IPS-15b (cell line): ENCODE data around the gene IFI30.

Experiments
- H3K27me3 ChIP-seq: one replicate; pipeline ENCODE4 v1.6.1; 2013; ENCODE audit warnings: low read length; ENCODE audit not compliant: control insufficient read depth, insufficient read depth
- H3K36me3 ChIP-seq: one replicate; pipeline ENCODE4 v1.6.1; 2013; ENCODE audit warnings: low read length; ENCODE audit not compliant: control insufficient read depth, insufficient read depth
- H3K4me1 ChIP-seq: one replicate; pipeline ENCODE4 v1.6.1; 2013; ENCODE audit warnings: mild to moderate bottlenecking, low read length; ENCODE audit not compliant: control insufficient read depth, insufficient read depth
- H3K4me3 ChIP-seq: one replicate; pipeline ENCODE4 v1.5.1; 2013; ENCODE audit warnings: low read depth, low read length
- H3K9ac ChIP-seq: one replicate; pipeline ENCODE4 v1.6.1; 2013; ENCODE audit warnings: low read depth, mild to moderate bottlenecking, low read length
- H3K9me3 ChIP-seq: one replicate; pipeline ENCODE4 v1.6.1; 2013; ENCODE audit warnings: mild to moderate bottlenecking, low read length; ENCODE audit not compliant: control insufficient read depth, insufficient read depth

IFI30 gene

DNA sequence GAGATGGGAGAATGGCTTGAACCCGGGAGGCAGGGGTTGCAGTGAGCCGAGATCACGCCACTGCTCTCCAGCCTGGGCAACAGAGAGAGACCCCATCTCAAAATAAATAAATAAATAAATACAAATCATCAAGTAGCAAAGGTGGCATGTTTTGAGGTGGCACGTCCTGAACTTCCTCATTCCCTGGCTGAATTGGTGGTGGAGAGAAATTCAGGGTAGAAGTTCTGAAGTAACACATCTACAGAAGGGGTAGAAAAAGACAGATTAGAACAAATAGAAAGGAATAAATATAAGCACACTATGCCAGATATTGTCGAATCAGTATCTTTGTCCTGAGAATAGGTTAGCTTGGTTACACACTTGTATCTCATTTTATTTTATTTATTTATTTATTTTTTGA lies 6.3 kb downstream of the IFI30 start:
- H3K9ac ChIP-seq: no peak overlapping the region
- H3K36me3 ChIP-seq: peaks cover 3% of the 10 kb centered on the region
- H3K9me3 ChIP-seq: no peaks in the 10 kb centered on the region
- peaks cover 3% of the 10 kb centered on the region for H3K27me3 ChIP-seq
- H3K4me3 ChIP-seq: no peak overlapping the region
- H3K4me1 ChIP-seq: peaks cover 1% of the 10 kb centered on the region

DNA sequence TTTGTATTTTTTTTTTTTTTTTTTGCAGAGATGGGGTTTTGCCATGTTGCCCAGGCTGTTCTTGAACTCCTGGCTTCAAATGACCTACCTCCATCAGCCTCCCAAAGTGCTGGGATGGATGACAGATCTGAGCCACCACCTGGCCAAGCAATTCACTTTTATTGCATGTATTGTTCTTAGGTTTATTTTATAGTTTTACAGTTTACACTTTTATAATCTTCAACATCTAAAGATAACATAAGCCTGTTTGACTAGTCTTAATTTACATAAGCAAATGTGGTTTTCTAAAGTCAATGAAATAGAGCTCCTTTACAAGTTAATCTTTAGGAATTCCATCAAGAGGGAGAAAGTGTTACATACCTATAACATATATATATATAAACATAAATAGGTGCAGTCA lies 9.9 kb downstream of the IFI30 start:
- Histone ChIP-seq H3K4me1 (peaks cover 6% of the 10 kb centered on the region), H3K4me3 (no peak overlapping the region), H3K9me3 (no peaks in the 10 kb centered on the region), H3K27me3 (no peaks in the 10 kb centered on the region), H3K36me3 (no peaks in the 10 kb centered on the region), H3K9ac (no peak overlapping the region)

- no peaks in the 10 kb centered on the region for H3K9me3 ChIP-seq
- H3K4me1 ChIP-seq: peaks cover 6% of the 10 kb centered on the region
- no peak overlapping the region for H3K4me3 ChIP-seq
- no peaks in the 10 kb centered on the region for H3K27me3 ChIP-seq
- H3K9ac ChIP-seq: no peak overlapping the region
- H3K36me3 ChIP-seq: no peaks in the 10 kb centered on the region
Measured at GRCh38 chr19:18185538-18185937, 11.9 kb downstream of the IFI30 start.

- H3K36me3 ChIP-seq: peaks cover 4% of the 10 kb centered on the region
- H3K9me3 ChIP-seq: no peaks in the 10 kb centered on the region
- H3K27me3 ChIP-seq: no peaks in the 10 kb centered on the region
- no peak overlapping the region for H3K9ac ChIP-seq
- H3K4me3 ChIP-seq: no peak overlapping the region
- peaks cover 9% of the 10 kb centered on the region for H3K4me1 ChIP-seq
Measured at GRCh38 chr19:18190278-18190677, 16.7 kb downstream of the IFI30 start.

DNA sequence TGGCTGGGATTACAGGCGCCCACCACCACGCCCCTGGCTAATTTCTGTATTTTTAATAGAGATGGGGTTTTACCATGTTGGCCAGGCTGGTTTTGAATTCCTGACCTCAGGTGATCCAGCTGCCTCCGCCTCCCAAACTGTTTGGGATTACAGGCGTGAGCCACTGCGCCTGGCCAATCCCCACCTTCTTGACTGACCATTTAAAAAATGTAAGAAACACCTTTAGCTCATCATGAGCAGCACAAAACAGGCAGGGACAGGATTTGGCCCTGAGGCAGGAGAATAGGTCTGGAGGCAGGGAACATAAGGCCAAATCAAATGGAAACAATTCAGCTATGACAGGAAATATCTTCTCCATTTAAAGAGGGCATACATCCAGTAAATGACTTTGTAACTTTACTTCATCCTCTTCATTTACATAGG lies 18.0 kb downstream of the IFI30 start:
- Histone ChIP-seq H3K36me3 (peaks cover 12% of the 10 kb centered on the region), H3K9me3 (no peaks in the 10 kb centered on the region), H3K4me1 (peaks cover 4% of the 10 kb centered on the region), H3K9ac (no peak overlapping the region), H3K27me3 (no peaks in the 10 kb centered on the region), H3K4me3 (peak overlapping the region; percentile 67)

- H3K9me3 ChIP-seq: no peaks in the 10 kb centered on the region
- H3K36me3 ChIP-seq: peaks cover 17% of the 10 kb centered on the region
- peaks cover 4% of the 10 kb centered on the region for H3K4me1 ChIP-seq
- H3K4me3 ChIP-seq: peak within 1 kb of the TSS; percentile 88
- no peaks in the 10 kb centered on the region for H3K27me3 ChIP-seq
- peak within 1 kb of the TSS; percentile 41 for H3K9ac ChIP-seq
Measured at GRCh38 chr19:18192673-18193387, 19.2 kb downstream of the IFI30 start, which contains the start of gene MPV17L2. TSS of gene MPV17L2 (plus strand) at chr19:18193218. CDS start at chr19:18193282, 64 bp downstream.

DNA sequence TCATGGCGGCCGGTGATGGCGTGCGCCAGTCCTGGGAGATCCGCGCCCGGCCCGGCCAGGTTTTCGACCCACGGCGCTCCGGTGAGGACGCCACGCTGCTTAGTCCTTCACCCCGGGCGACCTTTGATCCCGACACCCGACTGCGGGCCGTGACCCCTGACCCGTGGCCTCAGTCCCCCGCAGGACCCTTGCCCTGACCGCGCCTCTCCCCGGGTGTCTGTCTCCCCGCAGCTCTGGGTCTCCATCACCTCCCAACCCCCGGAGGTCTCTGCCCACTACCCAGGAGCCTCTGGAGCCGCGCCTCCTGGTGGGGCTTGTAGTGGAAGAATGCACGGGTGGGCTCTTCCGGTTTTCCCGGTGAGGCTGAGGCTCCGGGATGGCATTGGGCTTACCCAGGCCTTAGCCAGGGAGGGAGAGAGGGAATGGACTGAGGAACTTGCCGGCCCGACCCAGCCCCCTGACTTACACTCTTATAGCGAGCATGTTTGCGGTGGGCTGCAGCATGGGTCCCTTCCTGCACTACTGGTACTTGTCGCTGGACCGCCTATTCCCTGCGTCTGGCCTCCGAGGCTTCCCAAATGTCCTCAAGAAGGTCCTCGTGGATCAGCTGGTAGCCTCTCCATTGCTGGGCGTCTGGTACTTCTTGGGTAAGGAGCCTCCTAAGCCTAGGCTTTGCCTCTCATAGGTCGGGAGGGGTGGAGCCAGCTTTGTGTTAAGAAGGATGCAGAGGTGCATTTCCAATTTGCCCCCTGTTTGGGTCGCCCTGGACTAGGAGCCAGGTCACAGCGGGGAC lies 20.0 kb downstream of the IFI30 start:
- H3K36me3 ChIP-seq: peaks cover 25% of the 10 kb centered on the region
- peaks cover 4% of the 10 kb centered on the region for H3K4me1 ChIP-seq
- peak overlapping the region; percentile 12 for H3K9ac ChIP-seq
- no peaks in the 10 kb centered on the region for H3K9me3 ChIP-seq
- no peaks in the 10 kb centered on the region for H3K27me3 ChIP-seq
- peak overlapping the region; percentile 88 for H3K4me3 ChIP-seq

GRCh38 chr19:18194181-18194530 lies 20.5 kb downstream of the IFI30 start:
- H3K4me1 ChIP-seq: peaks cover 4% of the 10 kb centered on the region
- no peak overlapping the region for H3K9ac ChIP-seq
- no peaks in the 10 kb centered on the region for H3K27me3 ChIP-seq
- peak overlapping the region; percentile 88 for H3K4me3 ChIP-seq
- no peaks in the 10 kb centered on the region for H3K9me3 ChIP-seq
- peaks cover 27% of the 10 kb centered on the region for H3K36me3 ChIP-seq

DNA sequence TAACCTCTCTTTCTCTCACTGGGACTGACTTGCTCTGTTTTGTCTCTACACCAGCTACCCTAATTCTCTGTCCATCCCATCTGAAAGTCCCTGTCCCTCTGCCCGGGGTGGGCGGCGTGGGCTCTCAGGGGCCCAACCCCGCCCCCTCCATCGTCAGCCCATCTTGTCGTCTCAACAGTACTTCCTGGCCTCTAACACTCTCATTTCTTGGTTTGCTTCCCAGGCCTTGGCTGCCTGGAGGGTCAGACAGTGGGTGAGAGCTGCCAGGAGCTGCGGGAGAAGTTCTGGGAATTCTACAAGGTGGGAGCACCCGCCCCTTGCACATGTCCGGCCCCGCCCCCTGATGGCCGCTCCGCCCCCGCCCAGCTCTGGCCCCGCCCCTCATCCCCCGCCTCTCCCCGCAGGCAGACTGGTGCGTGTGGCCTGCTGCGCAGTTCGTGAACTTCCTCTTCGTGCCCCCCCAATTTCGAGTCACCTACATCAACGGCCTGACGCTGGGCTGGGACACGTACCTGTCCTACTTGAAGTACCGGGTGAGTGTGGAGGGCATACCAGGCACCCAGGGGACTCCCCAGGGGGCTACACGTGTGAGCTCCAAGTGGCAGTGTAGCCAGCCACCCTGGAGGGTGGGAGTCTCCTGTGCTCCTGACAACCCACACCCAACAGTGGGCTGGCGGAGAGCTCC lies 21.1 kb downstream of the IFI30 start:
- Histone ChIP-seq H3K27me3 (no peaks in the 10 kb centered on the region), H3K9ac (peak overlapping the region; percentile 24), H3K4me3 (peak overlapping the region; percentile 88), H3K9me3 (no peaks in the 10 kb centered on the region), H3K4me1 (peaks cover 4% of the 10 kb centered on the region), H3K36me3 (peaks cover 27% of the 10 kb centered on the region)

DNA sequence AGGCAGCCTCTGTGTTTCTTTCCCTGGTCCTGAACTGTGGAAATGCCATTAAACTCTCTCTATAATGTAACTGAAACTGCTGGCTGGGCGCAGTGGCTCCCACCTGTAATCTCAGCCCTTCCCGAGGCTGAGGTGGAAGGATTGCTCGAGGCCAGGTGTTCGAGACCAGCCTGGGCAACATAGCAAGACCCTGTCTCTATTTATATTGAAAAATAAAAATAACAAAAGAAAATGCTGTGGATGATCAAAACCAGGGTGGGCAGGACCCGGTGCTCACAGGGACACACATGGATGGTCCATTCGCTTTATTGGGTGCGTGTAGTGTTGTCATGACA lies 22.9 kb downstream of the IFI30 start:
- peaks cover 4% of the 10 kb centered on the region for H3K4me1 ChIP-seq
- H3K36me3 ChIP-seq: peaks cover 32% of the 10 kb centered on the region
- no peak overlapping the region for H3K9ac ChIP-seq
- no peak overlapping the region for H3K4me3 ChIP-seq
- H3K27me3 ChIP-seq: no peaks in the 10 kb centered on the region
- no peaks in the 10 kb centered on the region for H3K9me3 ChIP-seq

GRCh38 chr19:18197306-18197705 lies 23.7 kb downstream of the IFI30 start:
- Histone ChIP-seq H3K9ac (no peak overlapping the region), H3K27me3 (no peaks in the 10 kb centered on the region), H3K4me3 (no peak overlapping the region), H3K9me3 (no peaks in the 10 kb centered on the region), H3K36me3 (peaks cover 32% of the 10 kb centered on the region), H3K4me1 (peaks cover 4% of the 10 kb centered on the region)
